HepG2 (cell line): ENCODE results near the gene IFNAR2. TPM values are rescaled to one million over a fixed set of nuclear protein-coding genes. Genes with fewer than 3 reads are reported as not detected.

Source experiments
- ASH2L ChIP-seq: fragments of 300-600, 200-600 bp; sonication (generic); IDR thresholded peaks from 2 replicates; pipeline ENCODE4 v1.7.0; 2017; ENCODE audit warnings: low read depth, mild to moderate bottlenecking, moderate library complexity, mixed read lengths, low read length; ENCODE audit not compliant: insufficient read length
- ATAD3A ChIP-seq: sonication (generic); formaldehyde crosslinking; IDR thresholded peaks from 2 replicates; pipeline ENCODE4 v1.4.0; 2020; ENCODE audit warnings: missing genetic modification reagents
- ATF5 ChIP-seq: sonication (generic); formaldehyde crosslinking; IDR thresholded peaks from 2 replicates; pipeline ENCODE4 v1.4.0; 2020; ENCODE audit warnings: mild to moderate bottlenecking, low read depth, missing genetic modification reagents
- ATF6 ChIP-seq: sonication (generic); formaldehyde crosslinking; conservative IDR thresholded peaks from 2 replicates; pipeline ENCODE4 v1.4.0; 2020; ENCODE audit warnings: missing genetic modification reagents
- DPF2 ChIP-seq: sonication (generic); formaldehyde crosslinking; IDR thresholded peaks from 2 replicates; pipeline ENCODE4 v1.4.0; 2020; ENCODE audit warnings: mild to moderate bottlenecking, low read depth, missing genetic modification reagents, borderline replicate concordance
- ELK4 ChIP-seq: sonication (generic); formaldehyde crosslinking; IDR thresholded peaks from 2 replicates; pipeline ENCODE4 v1.9.0; 2021; ENCODE audit warnings: missing genetic modification reagents, borderline replicate concordance
- EZH2 ChIP-seq: conservative IDR thresholded peaks from 2 replicates; pipeline ENCODE4 v1.6.1; 2012; ENCODE audit warnings: mild to moderate bottlenecking, low read depth, low read length, moderate library complexity
- FOXP1 ChIP-seq, 2 experiments: fragments of 450-650 bp in 1 of 2; IDR thresholded peaks; 2 replicates each; pipeline ENCODE4 v1.6.1; 2017 to 2018; ENCODE audit warnings: antibody characterized with exemption in 1 of 2
- GATAD1 ChIP-seq: IDR thresholded peaks from 2 replicates; pipeline ENCODE4 v1.6.1; 2016; ENCODE audit warnings: missing genetic modification reagents, missing compliant biosample characterization
- GRHL1 ChIP-seq: sonication (generic); formaldehyde crosslinking; conservative IDR thresholded peaks from 2 replicates; pipeline ENCODE4 v1.8.0; 2022; ENCODE audit warnings: missing genetic modification reagents
- HOXD1 ChIP-seq: sonication (generic); formaldehyde crosslinking; IDR thresholded peaks from 2 replicates; pipeline ENCODE4 v1.5.0; 2020; ENCODE audit warnings: missing genetic modification reagents
- KMT2B ChIP-seq: IDR thresholded peaks from 2 replicates; pipeline ENCODE4 v1.6.1; 2016; ENCODE audit warnings: missing genetic modification reagents, missing compliant biosample characterization
- MYC ChIP-seq: sonication (generic); formaldehyde crosslinking; IDR thresholded peaks from 2 replicates; pipeline ENCODE4 v1.9.0; 2021; ENCODE audit warnings: missing genetic modification reagents, borderline replicate concordance
- NRL ChIP-seq: sonication (generic); formaldehyde crosslinking; IDR thresholded peaks from 2 replicates; pipeline ENCODE4 v1.5.0; 2020; ENCODE audit warnings: missing genetic modification reagents, mild to moderate bottlenecking, moderate library complexity, borderline replicate concordance
- POGK ChIP-seq: sonication (generic); formaldehyde crosslinking; conservative IDR thresholded peaks from 2 replicates; pipeline ENCODE4 v1.8.0; 2022; ENCODE audit warnings: mild to moderate bottlenecking, moderate library complexity, missing genetic modification reagents
- RBM22 ChIP-seq: fragments of 200-400 bp; formaldehyde crosslinking; optimal IDR thresholded peaks from 2 replicates; pipeline ENCODE3; 2017; ENCODE audit warnings: mild to moderate bottlenecking, low read length, moderate library complexity
- REL ChIP-seq: sonication (generic); formaldehyde crosslinking; conservative IDR thresholded peaks from 2 replicates; pipeline ENCODE4 v1.8.0; 2022; ENCODE audit warnings: mild to moderate bottlenecking, missing genetic modification reagents, moderate library complexity
- SPEN ChIP-seq: sonication (generic); formaldehyde crosslinking; IDR thresholded peaks from 2 replicates; pipeline ENCODE4 v1.5.1; 2020; ENCODE audit warnings: low read depth, mild to moderate bottlenecking, missing genetic modification reagents
- ZMAT5 ChIP-seq: sonication (generic); formaldehyde crosslinking; IDR thresholded peaks from 2 replicates; pipeline ENCODE4 v1.5.0; 2020; ENCODE audit warnings: mild to moderate bottlenecking, low read depth, missing genetic modification reagents, borderline replicate concordance
- ZNF44 ChIP-seq: sonication (generic); formaldehyde crosslinking; IDR thresholded peaks from 2 replicates; pipeline ENCODE4 v1.5.1; 2020; ENCODE audit warnings: mild to moderate bottlenecking, missing genetic modification reagents
- polyA plus RNA-seq, 8 experiments: library from polyadenylated mRNA; depleted of rRNA in 3 of 8; stranded (reverse) in 7 of 8; unstranded in 1 of 8; fragments of >200 nt; fragmentation: Illumina TruSeq in 4 of 8; extraction: Trizol in 4 of 8; gene quantifications; 2 replicates each; pipeline versions ENCODE4 v1.2.1 to v1.2.3, GENCODE V29; 2011 to 2016; ENCODE audit warnings: low read depth in 4 of 8, missing spikeins in 1 of 8, mixed read lengths in 1 of 8; ENCODE audit not compliant: insufficient read depth in 1 of 8
- total RNA-seq, 5 experiments: library from RNA; depleted of rRNA; stranded (reverse); fragments of >200 nt; fragmentation: Illumina TruSeq; extraction: Trizol; gene quantifications; 2 replicates each; pipeline ENCODE4 v1.2.3, GENCODE V29; 2016; ENCODE audit warnings: low read depth in 1 of 5

Gene IFNAR2
- total and polyA plus RNA-seq, 2 of the 13 experiments (the other 11 are each of a cell fraction or from before 2014, with no cell fraction given): 5.1 to 24.1 TPM

GRCh38 chr21:33245289-33245918 lies 15.7 kb downstream of the IFNAR2 start (continued):
- TF ChIP-seq ELK4 (CRISPR knock-in tag) (no peak), RBM22 (no peak), GRHL1 (no peak), DPF2 (peak; percentile 86), GATAD1 (CRISPR knock-in tag) (no peak), SPEN (CRISPR knock-in tag) (peak; percentile 53; the same call in 1 of the 2 replicates), EZH2 (no peak), ASH2L (no peak), FOXP1 (IDR thresholded peaks at IDR 0.05) (no peak), FOXP1 (CRISPR knock-in tag; IDR thresholded peaks at IDR 0.05) (peak; percentile 29; the same call in 1 of the 2 replicates), ATAD3A (no peak), HOXD1 (CRISPR knock-in tag) (no peak), NRL (CRISPR knock-in tag) (no peak), REL (CRISPR knock-in tag) (no peak), KMT2B (CRISPR knock-in tag) (no peak), POGK (CRISPR knock-in tag) (no peak), MYC (CRISPR knock-in tag) (no peak), ATF6 (CRISPR knock-in tag) (no peak), ZMAT5 (CRISPR knock-in tag) (no peak), ZNF44 (CRISPR knock-in tag) (no peak), ATF5 (CRISPR knock-in tag) (no peak)
